ENCODE results near the gene SMIM38.
"Not testable (repeated sequence)": the region's sequence is repeated elsewhere in the genome, so short reads cannot be mapped to it uniquely, and the experiment has no call there.

SMIM38 gene

GRCh38 chr11:69140161-69140560 is 15.6 kb upstream of the SMIM38 start:
- DNase-seq (ENCODE audit: low spot score), result not testable (repeated sequence)

- peak; percentile 12 for DNase-seq (ENCODE audit: low spot score)
These were observed 15.1 kb upstream of the SMIM38 start for GRCh38 chr11:69140635-69141034.

- DNase-seq (ENCODE audit: low spot score), result peak; percentile 26
These were observed 14.0 kb upstream of the SMIM38 start for GRCh38 chr11:69141742-69142141.

GRCh38 chr11:69142895-69143294 is 12.8 kb upstream of the SMIM38 start:
- DNase-seq (ENCODE audit: low spot score), result no peak

- no peak for DNase-seq (ENCODE audit: low spot score)
These were observed 11.3 kb upstream of the SMIM38 start for GRCh38 chr11:69144316-69145049.

- no peak for DNase-seq (ENCODE audit: low spot score)
These were observed 10.7 kb upstream of the SMIM38 start for GRCh38 chr11:69145050-69145380.

- no peak for DNase-seq (ENCODE audit: low spot score)
These were observed 7.4 kb upstream of the SMIM38 start for GRCh38 chr11:69148377-69148762.

- DNase-seq (ENCODE audit: low spot score), result no peak
These were observed 6.9 kb upstream of the SMIM38 start for GRCh38 chr11:69148806-69149205.

- not testable (repeated sequence) for DNase-seq (ENCODE audit: low spot score)
These were observed 6.2 kb upstream of the SMIM38 start for GRCh38 chr11:69149338-69150045.

GRCh38 chr11:69150175-69150574 is 5.6 kb upstream of the SMIM38 start:
- DNase-seq (ENCODE audit: low spot score), result no peak

- DNase-seq (ENCODE audit: low spot score), result no peak
These were observed 3.9 kb upstream of the SMIM38 start for GRCh38 chr11:69151836-69152235.

GRCh38 chr11:69152733-69153421 is 2.9 kb upstream of the SMIM38 start:
- DNase-seq (ENCODE audit: low spot score), result peak; percentile 48

- DNase-seq (ENCODE audit: low spot score), result peak; percentile 37
These were observed 2.1 kb upstream of the SMIM38 start for GRCh38 chr11:69153661-69154060.

GRCh38 chr11:69154211-69154913 is 1.4 kb upstream of the SMIM38 start:
- DNase-seq (ENCODE audit: low spot score), result peak; percentile 40

- peak; percentile 34 for DNase-seq (ENCODE audit: low spot score)
These were observed 815 bp upstream of the SMIM38 start for GRCh38 chr11:69154938-69155301.

- DNase-seq (ENCODE audit: low spot score), result no peak
These were observed 502 bp downstream of the SMIM38 start for GRCh38 chr11:69156235-69156639.

- no peak for DNase-seq (ENCODE audit: low spot score)
These were observed 979 bp downstream of the SMIM38 start for GRCh38 chr11:69156673-69157155.

- DNase-seq (ENCODE audit: low spot score), result peak; percentile 84
These were observed 1.6 kb downstream of the SMIM38 start for GRCh38 chr11:69157156-69157821.

- peak; percentile 66 for DNase-seq (ENCODE audit: low spot score)
These were observed 2.1 kb downstream of the SMIM38 start for GRCh38 chr11:69157822-69158231.

- peak; percentile 65 for DNase-seq (ENCODE audit: low spot score)
These were observed 2.8 kb downstream of the SMIM38 start for GRCh38 chr11:69158301-69159149.

Data from left forelimb (tissue), 1 donor.